Neural crest cell (in vitro differentiated cells): Measurements from ENCODE around the gene MYL7. TPM values are rescaled to one million over a fixed set of nuclear protein-coding genes. Genes with fewer than 3 reads are reported as not detected.

Source experiments
- DNase-seq: peaks from one replicate; pipeline ENCODE4 v3.0.0; 2021; ENCODE audit warnings: low read depth, mixed read lengths, low spot score
- H3K27ac Mint-ChIP-seq: one replicate; pipeline ENCODE4 v1.8.0; 2021; ENCODE audit warnings: mild to moderate bottlenecking, mixed read lengths; ENCODE audit not compliant: unreplicated experiment
- H3K27me3 Mint-ChIP-seq: 2 replicates; pipeline ENCODE4 v1.8.0; 2021; ENCODE audit warnings: low read depth, mild to moderate bottlenecking, mixed read lengths
- H3K36me3 Mint-ChIP-seq: 2 replicates; pipeline ENCODE4 v1.8.0; 2021; ENCODE audit warnings: low read depth, mild to moderate bottlenecking, mixed read lengths
- H3K4me1 Mint-ChIP-seq: 2 replicates; pipeline ENCODE4 v1.8.0; 2021; ENCODE audit warnings: mixed read lengths
- H3K4me3 Mint-ChIP-seq: one replicate; pipeline ENCODE4 v1.8.0; 2021; ENCODE audit warnings: mild to moderate bottlenecking, mixed read lengths
- H3K9me3 Mint-ChIP-seq: 2 replicates; pipeline ENCODE4 v1.8.0; 2021; ENCODE audit warnings: mixed read lengths
- CTCF ChIP-seq: fragments of 200-600 bp; sonication (generic); conservative IDR thresholded peaks from 2 replicates; pipeline ENCODE4 v1.5.0; 2021; ENCODE audit warnings: antibody characterized with exemption, mild to moderate bottlenecking
- total RNA-seq: library from RNA; stranded (reverse); gene quantifications from 2 replicates; pipeline ENCODE4 v1.2.1, GENCODE V29; 2021

The MYL7 gene
- total RNA-seq, 1 donor from 2014 or later = not detected

DNA sequence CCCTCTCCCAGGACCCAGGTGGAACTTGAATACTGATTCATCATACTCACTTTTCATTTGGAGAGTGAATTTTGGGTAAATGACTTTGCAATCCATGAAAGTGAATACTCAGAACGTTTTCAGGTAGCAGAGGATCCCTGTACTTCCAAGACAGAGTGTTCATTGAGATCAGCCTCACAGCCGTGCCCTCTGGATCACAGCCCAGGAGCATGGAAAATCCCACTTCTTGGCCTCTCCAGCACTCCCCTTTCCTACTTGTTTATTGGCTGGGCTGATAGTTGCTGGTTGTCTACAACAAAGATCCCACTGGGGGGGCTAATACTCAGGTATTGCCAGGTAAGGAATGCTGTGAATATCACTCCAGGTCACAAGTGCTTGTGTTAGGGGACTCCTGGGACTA lies 42.3 kb upstream of the MYL7 start:
- H3K27me3 Mint-ChIP-seq = peaks cover 34% of the 10 kb centered on the region
- H3K27ac Mint-ChIP-seq = no peak overlapping the region
- TF ChIP-seq CTCF = no peak
- peaks cover 8% of the 10 kb centered on the region for H3K9me3 Mint-ChIP-seq
- H3K36me3 Mint-ChIP-seq = no peaks in the 10 kb centered on the region
- no peaks in the 10 kb centered on the region for H3K4me1 Mint-ChIP-seq
- DNase-seq = no peak
- H3K4me3 Mint-ChIP-seq = no peak overlapping the region

DNA sequence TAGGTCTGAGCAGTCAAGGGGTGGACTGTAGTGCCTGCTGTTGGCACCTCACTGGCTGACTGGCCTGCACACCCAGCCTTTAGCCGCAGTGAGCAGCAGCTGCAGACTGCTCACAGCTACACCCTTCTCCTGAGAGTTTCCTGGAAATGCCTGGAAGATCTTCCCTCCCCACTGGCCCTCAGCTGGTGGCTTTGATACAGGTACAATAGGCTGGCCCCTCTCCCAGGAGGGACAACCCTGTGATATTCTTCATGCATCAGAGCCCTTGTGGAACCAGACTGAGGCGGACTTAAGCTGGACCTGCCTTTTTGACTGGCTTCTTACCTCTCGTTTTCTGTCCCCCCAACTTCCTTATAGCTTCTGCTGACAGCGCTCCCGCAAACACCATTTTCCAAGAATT lies 41.7 kb upstream of the MYL7 start:
- H3K9me3 Mint-ChIP-seq = peaks cover 8% of the 10 kb centered on the region
- H3K4me1 Mint-ChIP-seq = peaks cover under 1% of the 10 kb centered on the region
- DNase-seq = no peak
- no peaks in the 10 kb centered on the region for H3K36me3 Mint-ChIP-seq
- H3K4me3 Mint-ChIP-seq = no peak overlapping the region
- TF ChIP-seq CTCF = no peak
- H3K27ac Mint-ChIP-seq = no peak overlapping the region
- H3K27me3 Mint-ChIP-seq = peaks cover 36% of the 10 kb centered on the region

- Mint-ChIP-seq H3K4me3 (no peak overlapping the region), H3K27ac (no peak overlapping the region), H3K36me3 (no peaks in the 10 kb centered on the region), H3K9me3 (peaks cover 8% of the 10 kb centered on the region), H3K4me1 (peaks cover 4% of the 10 kb centered on the region), H3K27me3 (peaks cover 39% of the 10 kb centered on the region)
- DNase-seq = no peak
- TF ChIP-seq CTCF = no peak
These were observed 39.5 kb upstream of the MYL7 start for GRCh38 chr7:44180631-44181030.

DNA sequence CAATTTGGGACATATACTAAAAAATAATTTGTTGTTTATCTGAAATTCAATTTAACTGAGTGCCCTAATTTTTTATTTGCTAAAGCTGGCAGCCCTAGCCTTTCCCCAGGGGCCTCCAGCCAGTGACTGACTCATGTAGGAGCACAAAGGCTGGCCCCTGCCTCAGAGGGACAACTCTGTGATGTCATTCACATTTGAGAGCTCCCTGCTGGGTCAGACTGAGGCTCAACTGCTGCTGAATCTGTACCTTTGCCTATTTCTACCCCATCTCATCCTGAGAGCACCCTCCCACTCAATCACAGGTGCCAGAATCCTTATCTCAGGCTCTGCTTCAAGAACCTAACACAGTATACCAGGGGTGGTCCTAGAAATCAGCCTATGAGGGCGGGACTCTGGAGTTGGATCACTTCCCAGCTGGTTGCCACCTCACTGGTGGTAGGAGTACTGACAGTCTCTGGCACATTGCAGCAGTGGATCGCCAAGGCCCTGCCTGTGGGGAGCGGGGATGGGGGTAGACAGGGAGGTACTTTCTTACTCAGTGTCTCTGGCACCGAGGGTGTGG lies 36.5 kb upstream of the MYL7 start:
- TF ChIP-seq CTCF = no peak
- Mint-ChIP-seq H3K27ac (no peak overlapping the region), H3K27me3 (peaks cover 40% of the 10 kb centered on the region), H3K4me1 (peaks cover 4% of the 10 kb centered on the region), H3K4me3 (no peak overlapping the region), H3K36me3 (no peaks in the 10 kb centered on the region), H3K9me3 (peaks cover 8% of the 10 kb centered on the region)
- no peak for DNase-seq

DNA sequence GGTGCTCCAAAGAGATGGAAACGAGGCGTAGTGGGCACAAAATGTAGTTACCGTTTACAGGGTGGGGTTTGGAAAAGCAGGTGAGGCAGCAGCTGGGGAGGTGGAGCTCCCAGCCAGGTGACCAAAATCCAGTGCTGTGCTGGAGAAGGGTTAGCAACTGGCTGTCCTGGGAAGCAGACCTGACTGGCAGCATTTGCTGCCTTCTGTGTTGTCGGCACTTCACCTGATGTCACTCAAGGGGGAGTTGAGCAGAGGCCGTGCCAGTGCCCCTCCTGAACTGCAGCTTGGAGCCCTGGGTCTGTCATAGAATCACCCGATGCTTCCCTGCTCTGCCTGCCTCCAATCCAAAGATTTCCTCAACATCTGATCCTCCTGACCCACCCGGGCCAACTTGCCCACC lies 35.4 kb upstream of the MYL7 start:
- no peak for DNase-seq
- Mint-ChIP-seq H3K27me3 (peaks cover 33% of the 10 kb centered on the region), H3K4me3 (no peak overlapping the region), H3K27ac (no peak overlapping the region), H3K36me3 (no peaks in the 10 kb centered on the region), H3K9me3 (peaks cover 3% of the 10 kb centered on the region), H3K4me1 (peaks cover 4% of the 10 kb centered on the region)
- no peak for TF ChIP-seq CTCF
